Umbilical cord (tissue), 2 donors: ENCODE data around the gene ULBP1. TPM values are rescaled to one million over a fixed set of nuclear protein-coding genes. Genes with fewer than 3 reads are reported as not detected.
"Not testable (repeated sequence)": the region's sequence is repeated elsewhere in the genome, so short reads cannot be mapped to it uniquely, and the experiment has no call there.

Experiments used
- DNase-seq: peaks from one replicate; pipeline ENCODE4 v3.0.0-alpha.2; 2015; ENCODE audit warnings: low spot score
- total RNA-seq: library from RNA; depleted of rRNA; stranded (reverse); fragments of >200 nt; gene quantifications from one replicate; pipeline ENCODE4 v1.2.3, GENCODE V29; 2014; ENCODE audit warnings: low replicate concordance; ENCODE audit not compliant: insufficient read depth

ULBP1 gene
- total RNA-seq, 1 donor from 2014 or later: 1.2 TPM

GRCh38 chr6:150004783-150005717 is 41.3 kb downstream of the ULBP1 start:
- DNase-seq: peak; percentile 93

GRCh38 chr6:150005761-150006651 is 42.3 kb downstream of the ULBP1 start:
- DNase-seq: no peak

- DNase-seq: no peak
Observed at GRCh38 chr6:150006961-150007464, 43.3 kb downstream of the ULBP1 start.

- no peak for DNase-seq
Observed at GRCh38 chr6:150008588-150008987, 44.8 kb downstream of the ULBP1 start.

GRCh38 chr6:150012846-150013784 is 49.4 kb downstream of the ULBP1 start:
- not testable (repeated sequence) for DNase-seq

- DNase-seq: not testable (repeated sequence)
Observed at GRCh38 chr6:150013785-150014622, 50.3 kb downstream of the ULBP1 start.

- DNase-seq: not testable (repeated sequence)
Observed at GRCh38 chr6:150014623-150015280, 51.0 kb downstream of the ULBP1 start.

GRCh38 chr6:150015281-150016001 is 51.7 kb downstream of the ULBP1 start:
- DNase-seq: not testable (repeated sequence)

GRCh38 chr6:150016324-150017185 is 52.8 kb downstream of the ULBP1 start:
- peak; percentile 66 for DNase-seq

GRCh38 chr6:150017186-150017521 is 53.4 kb downstream of the ULBP1 start:
- not testable (repeated sequence) for DNase-seq

GRCh38 chr6:150018846-150019580 is 55.3 kb downstream of the ULBP1 start:
- no peak for DNase-seq

GRCh38 chr6:150021870-150022269 is 58.1 kb downstream of the ULBP1 start:
- not testable (repeated sequence) for DNase-seq

Other genes with a start within 250 kb of the ULBP1 start
- gene LATS1, start 245.8 kb upstream of the ULBP1 start, total RNA-seq: 10.1 TPM
- gene NUP43, start 217.4 kb upstream of the ULBP1 start, total RNA-seq: 30.6 TPM
- gene PCMT1, start 214.2 kb upstream of the ULBP1 start, total RNA-seq: 74.4 TPM
- 21.7 TPM for gene LRP11, start 99.6 kb upstream of the ULBP1 start, total RNA-seq
- 6.3 TPM for gene RAET1E, start 65.8 kb upstream of the ULBP1 start, total RNA-seq
- gene RAET1G, start 40.8 kb upstream of the ULBP1 start, total RNA-seq: 2.2 TPM
- 3.6 TPM for gene ULBP2, start 21.9 kb upstream of the ULBP1 start, total RNA-seq
- gene RAET1L, start 61.6 kb downstream of the ULBP1 start, total RNA-seq: not detected
- not detected for gene ULBP3, start 105.2 kb downstream of the ULBP1 start, total RNA-seq
- 10.8 TPM for gene PPP1R14C, start 179.1 kb downstream of the ULBP1 start, total RNA-seq